Measurements from ENCODE around the gene DSG3.

Gene DSG3

GRCh38 chr18:31511098-31511497, 63.6 kb downstream of the DSG3 start:
- in situ Hi-C loops (cut with HindIII; ENCODE audit: low sequenced_read_pairs): no loop called here

- in situ Hi-C loops (cut with HindIII; ENCODE audit: low sequenced_read_pairs): no loop called here
Observed at GRCh38 chr18:31512203-31512764, 64.7 kb downstream of the DSG3 start.

DNA sequence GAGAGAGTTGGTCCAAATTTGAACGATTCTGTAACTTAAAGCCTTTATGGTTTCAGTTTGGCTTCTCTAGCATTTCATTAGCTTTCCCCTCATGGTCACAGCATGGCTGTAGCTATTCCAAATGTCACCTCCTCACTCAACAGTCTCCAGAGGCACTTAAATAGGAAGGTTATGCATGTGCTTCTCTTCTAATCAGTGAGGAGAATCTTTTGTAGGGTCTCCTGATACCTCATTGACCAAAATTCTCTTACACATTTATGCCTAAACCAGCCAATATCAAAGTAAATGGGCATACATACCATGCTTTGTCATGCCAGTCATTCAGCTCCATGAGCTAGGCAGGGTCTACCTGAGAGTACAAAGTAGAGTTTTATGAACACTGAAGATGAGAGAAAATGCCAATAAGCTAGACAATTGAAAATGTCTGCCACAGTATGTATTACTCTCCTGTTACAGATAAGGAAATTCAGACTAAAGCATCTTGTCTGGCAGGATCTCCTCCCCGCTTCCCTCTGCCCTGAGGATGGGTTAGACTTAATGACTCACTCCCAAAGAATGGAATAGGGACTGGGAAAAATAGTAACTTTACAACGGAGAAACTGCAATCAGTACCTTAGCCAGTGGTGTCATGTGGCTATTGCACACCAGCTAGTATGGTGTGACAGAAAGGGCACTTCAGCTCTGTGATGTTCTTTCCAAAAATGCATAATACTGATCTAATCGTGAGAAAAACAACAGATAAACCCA, 65.8 kb downstream of the DSG3 start:
- in situ Hi-C loops (cut with HindIII; ENCODE audit: low sequenced_read_pairs): no loop called here

DNA sequence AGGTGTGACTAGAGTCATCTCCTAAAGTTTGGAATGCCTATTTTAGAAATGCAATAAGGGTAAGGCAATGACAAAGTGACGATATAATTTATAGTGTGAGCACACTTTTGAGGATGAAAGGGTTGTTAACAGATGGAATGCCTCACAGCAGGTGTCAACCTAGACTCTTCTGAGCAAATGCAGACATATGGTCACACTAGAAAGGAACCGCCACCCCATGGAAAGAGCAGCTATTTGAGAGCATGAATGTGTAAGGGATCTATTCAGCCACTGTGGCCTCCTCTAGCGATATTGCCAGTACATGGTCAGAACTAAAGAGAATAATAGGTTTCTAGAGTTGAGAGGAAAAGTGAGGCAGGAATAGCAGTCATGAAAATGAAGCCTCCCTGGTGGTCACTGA, 68.9 kb downstream of the DSG3 start:
- in situ Hi-C loops (cut with HindIII; ENCODE audit: low sequenced_read_pairs): no loop called here

- in situ Hi-C loops (cut with HindIII; ENCODE audit: low sequenced_read_pairs): no loop called here
Observed at GRCh38 chr18:31526374-31526773, 78.8 kb downstream of the DSG3 start.

Measured in endothelial cell of hepatic sinusoid (primary cell).